CD14-positive monocyte (primary cell): ENCODE measurements around the gene SMIM11. TPM values are rescaled to one million over a fixed set of nuclear protein-coding genes. Genes with fewer than 3 reads are reported as not detected.

ENCODE experiments used
- DNase-seq, 3 donors: peaks; one replicate each; pipeline ENCODE4 v3.0.0-alpha.2; 2011 to 2022
- H2AFZ ChIP-seq: 2 replicates; pipeline ENCODE4 v1.6.0; 2012; ENCODE audit warnings: mild to moderate bottlenecking, low read depth, low read length, inconsistent platforms; ENCODE audit not compliant: insufficient read depth, poor library complexity, severe bottlenecking
- H3K27ac ChIP-seq, 2 donors: 1 replicate in 1 of 2; 2 replicates in 1 of 2; pipeline ENCODE4 v1.5.1; 2012 to 2013; ENCODE audit warnings: low read length in 2 of 2, control low read depth in 1 of 2, inconsistent platforms in 1 of 2, low read depth in 1 of 2, mild to moderate bottlenecking in 1 of 2
- H3K27me3 ChIP-seq, 2 donors: one replicate each; pipeline versions ENCODE4 v1.6.0 to v1.6.1; 2011 to 2013; ENCODE audit warnings: low read length in 2 of 2; ENCODE audit not compliant: control insufficient read depth in 2 of 2, insufficient read depth in 2 of 2
- H3K36me3 ChIP-seq, 2 donors: replicated peaks in 1 of 2; 1 replicate in 1 of 2; 2 replicates in 1 of 2; pipeline versions ENCODE4 v1.5.1 to v1.6.1; 2012 to 2013; ENCODE audit warnings: low read length in 2 of 2, control low read depth in 1 of 2, inconsistent platforms in 1 of 2, mild to moderate bottlenecking in 1 of 2; ENCODE audit not compliant: insufficient read depth in 2 of 2, control insufficient read depth in 1 of 2
- H3K4me1 ChIP-seq, 2 donors: 1 replicate in 1 of 2; 2 replicates in 1 of 2; pipeline versions ENCODE4 v1.5.1 to v1.6.1; 2012 to 2013; ENCODE audit warnings: low read length in 2 of 2, control low read depth in 1 of 2, inconsistent platforms in 1 of 2, mild to moderate bottlenecking in 1 of 2, moderate library complexity in 1 of 2; ENCODE audit not compliant: insufficient read depth in 2 of 2, control insufficient read depth in 1 of 2
- H3K4me2 ChIP-seq: replicated peaks from 2 replicates; pipeline ENCODE3; 2012; ENCODE audit warnings: low read length, moderate library complexity, mild to moderate bottlenecking; ENCODE audit not compliant: poor library complexity, severe bottlenecking; ENCODE audit errors: extremely low read depth
- H3K4me3 ChIP-seq, 3 experiments: fragments of 200-600 bp in 1 of 3; sonication (generic) in 1 of 3; replicated peaks in 1 of 3; 1 replicate in 2 of 3; 2 replicates in 1 of 3; pipeline ENCODE4 v1.5.1; 2011 to 2013; ENCODE audit warnings: low read length in 3 of 3, mild to moderate bottlenecking in 3 of 3, control low read depth in 2 of 3, low read depth in 2 of 3, inconsistent platforms in 1 of 3, moderate library complexity in 1 of 3
- H3K79me2 ChIP-seq: 2 replicates; pipeline ENCODE4 v1.6.0; 2012; ENCODE audit warnings: mild to moderate bottlenecking, control low read depth, inconsistent platforms, low read length, moderate library complexity; ENCODE audit not compliant: insufficient read depth
- H3K9ac ChIP-seq: 2 replicates; pipeline ENCODE4 v1.6.0; 2017; ENCODE audit warnings: low read length, mild to moderate bottlenecking; ENCODE audit not compliant: insufficient read depth, poor library complexity, severe bottlenecking
- H3K9me3 ChIP-seq, 2 donors: replicated peaks in 1 of 2; 1 replicate in 1 of 2; 2 replicates in 1 of 2; pipeline versions ENCODE4 v1.5.1 to v1.6.1; 2012 to 2013; ENCODE audit warnings: low read length in 2 of 2, control low read depth in 1 of 2; ENCODE audit not compliant: control insufficient read depth in 1 of 2, insufficient read depth in 1 of 2
- H4K20me1 ChIP-seq: 2 replicates; pipeline ENCODE4 v1.6.0; 2012; ENCODE audit warnings: mild to moderate bottlenecking, low read length, control low read depth, moderate library complexity; ENCODE audit not compliant: insufficient read depth
- H3K27ac Mint-ChIP-seq, 7 donors: one replicate each; pipeline ENCODE4 v1.8.0; 2020; ENCODE audit warnings: mild to moderate bottlenecking in 7 of 7, mixed read lengths in 7 of 7, moderate library complexity in 6 of 7, inconsistent platforms in 2 of 7
- H3K27me3 Mint-ChIP-seq, 3 donors: one replicate each; pipeline ENCODE4 v1.8.0; 2021 to 2022; ENCODE audit warnings: low read depth in 3 of 3, mild to moderate bottlenecking in 3 of 3, mixed read lengths in 3 of 3, moderate library complexity in 3 of 3, inconsistent platforms in 1 of 3
- H3K36me3 Mint-ChIP-seq, 2 donors: one replicate each; pipeline ENCODE4 v1.8.0; 2020; ENCODE audit warnings: mixed read lengths in 2 of 2, inconsistent platforms in 1 of 2, mild to moderate bottlenecking in 1 of 2
- H3K4me1 Mint-ChIP-seq: one replicate; pipeline ENCODE4 v1.8.0; 2020; ENCODE audit warnings: mild to moderate bottlenecking, mixed read lengths
- H3K4me3 Mint-ChIP-seq, 2 donors: one replicate each; pipeline ENCODE4 v1.8.0; 2020; ENCODE audit warnings: mild to moderate bottlenecking in 2 of 2, mixed read lengths in 2 of 2, moderate library complexity in 1 of 2
- H3K9me3 Mint-ChIP-seq, 7 donors: one replicate each; pipeline ENCODE4 v1.8.0; 2020 to 2022; ENCODE audit warnings: mixed read lengths in 7 of 7, mild to moderate bottlenecking in 6 of 7, moderate library complexity in 6 of 7, inconsistent platforms in 2 of 7
- WGBS: methylation state at CpG from one replicate; pipeline ENCODE4 v1.1.5; 2013; ENCODE audit warnings: missing lambda C conversion rate; ENCODE audit not compliant: insufficient coverage; 5-methylcytosine and 5-hydroxymethylcytosine counted together
- intact Hi-C, 2 donors: fragments of 100-400 bp; cut with micrococcal nuclease; formaldehyde crosslinking; loops; one replicate each; pipeline versions ENCODE4 v1.15.0 to v1.15.1; 2023
- polyA plus RNA-seq, 3 donors: library from polyadenylated mRNA; depleted of rRNA in 1 of 3; unstranded in 2 of 3; stranded (reverse) in 1 of 3; fragments of 300-500 nt in 2 of 3; fragments of >200 nt in 1 of 3; fragmentation: Illumina TruSeq in 2 of 3; gene quantifications; 1 replicate in 2 of 3; 2 replicates in 1 of 3; pipeline ENCODE4 v1.2.3, GENCODE V29; 2012 to 2021
- TF ChIP-seq, protein P1 (sequence below): fragments of 200-600 bp; IDR thresholded peaks from one replicate; pipeline ENCODE4 v1.8.0; 2022; ENCODE audit warnings: antibody characterized with exemption, mild to moderate bottlenecking

SMIM11 gene
- polyA plus RNA-seq, 3 donors: 1.8 to 10.7 (median 4.0) TPM

DNA sequence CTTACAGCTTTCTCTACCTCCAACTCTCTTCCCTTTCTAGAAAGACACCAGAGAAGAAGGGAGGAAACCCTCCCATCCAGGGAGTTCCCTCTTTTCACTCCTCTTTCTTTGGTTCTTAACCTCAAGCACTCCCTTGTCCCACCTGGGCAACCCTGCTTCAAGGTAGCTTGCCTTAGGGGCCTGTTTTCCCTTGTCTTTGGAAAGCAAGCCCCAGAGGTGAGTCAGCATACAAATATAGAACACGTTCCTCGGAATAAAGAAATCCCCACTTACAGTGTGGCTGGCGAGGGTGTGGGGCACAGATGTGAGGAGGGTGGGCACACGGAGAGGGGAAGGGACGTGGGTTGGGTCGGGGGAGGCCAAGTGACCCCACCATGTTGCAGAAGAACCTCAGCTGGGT, 37.6 kb upstream of the SMIM11 start:
- no peak overlapping the region for H3K4me2 ChIP-seq
- H3K9ac ChIP-seq: no peak overlapping the region
- H3K79me2 ChIP-seq: no peaks in the 10 kb centered on the region
- 5% methylated on average over 3 of the region's 6 CpGs for WGBS
- H3K36me3 ChIP-seq: no peaks in the 10 kb centered on the region
- Mint-ChIP-seq H3K4me3 (no peak overlapping the region), H3K9me3 (peaks cover 0 to 2% (median 0%) of the 10 kb centered on the region in 7 donors), H3K36me3 (no peaks in the 10 kb centered on the region), H3K27ac (no peak overlapping the region), H3K27me3 (peaks cover 2 to 6% (median 5%) of the 10 kb centered on the region in 3 donors), H3K4me1 (peaks cover 9% of the 10 kb centered on the region)
- H3K4me1 ChIP-seq: peaks cover 5% of the 10 kb centered on the region in 2 donors
- no peak for DNase-seq
- peak overlapping the region; percentile 24 for H2AFZ ChIP-seq
- intact Hi-C loops: loop anchor here in 1 of 2 donors (5.0 kb wide), 1 partner anchor 70 kb away; no protein-coding TSS in a partner anchor
- no peak overlapping the region for H3K27ac ChIP-seq
- H3K27me3 ChIP-seq: no peaks in the 10 kb centered on the region
- no peak overlapping the region for H3K4me3 ChIP-seq
- no peaks in the 10 kb centered on the region for H4K20me1 ChIP-seq
- TF ChIP-seq, protein P1, sequence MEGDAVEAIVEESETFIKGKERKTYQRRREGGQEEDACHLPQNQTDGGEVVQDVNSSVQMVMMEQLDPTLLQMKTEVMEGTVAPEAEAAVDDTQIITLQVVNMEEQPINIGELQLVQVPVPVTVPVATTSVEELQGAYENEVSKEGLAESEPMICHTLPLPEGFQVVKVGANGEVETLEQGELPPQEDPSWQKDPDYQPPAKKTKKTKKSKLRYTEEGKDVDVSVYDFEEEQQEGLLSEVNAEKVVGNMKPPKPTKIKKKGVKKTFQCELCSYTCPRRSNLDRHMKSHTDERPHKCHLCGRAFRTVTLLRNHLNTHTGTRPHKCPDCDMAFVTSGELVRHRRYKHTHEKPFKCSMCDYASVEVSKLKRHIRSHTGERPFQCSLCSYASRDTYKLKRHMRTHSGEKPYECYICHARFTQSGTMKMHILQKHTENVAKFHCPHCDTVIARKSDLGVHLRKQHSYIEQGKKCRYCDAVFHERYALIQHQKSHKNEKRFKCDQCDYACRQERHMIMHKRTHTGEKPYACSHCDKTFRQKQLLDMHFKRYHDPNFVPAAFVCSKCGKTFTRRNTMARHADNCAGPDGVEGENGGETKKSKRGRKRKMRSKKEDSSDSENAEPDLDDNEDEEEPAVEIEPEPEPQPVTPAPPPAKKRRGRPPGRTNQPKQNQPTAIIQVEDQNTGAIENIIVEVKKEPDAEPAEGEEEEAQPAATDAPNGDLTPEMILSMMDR: no peak
- no peaks in the 10 kb centered on the region for H3K9me3 ChIP-seq

DNA sequence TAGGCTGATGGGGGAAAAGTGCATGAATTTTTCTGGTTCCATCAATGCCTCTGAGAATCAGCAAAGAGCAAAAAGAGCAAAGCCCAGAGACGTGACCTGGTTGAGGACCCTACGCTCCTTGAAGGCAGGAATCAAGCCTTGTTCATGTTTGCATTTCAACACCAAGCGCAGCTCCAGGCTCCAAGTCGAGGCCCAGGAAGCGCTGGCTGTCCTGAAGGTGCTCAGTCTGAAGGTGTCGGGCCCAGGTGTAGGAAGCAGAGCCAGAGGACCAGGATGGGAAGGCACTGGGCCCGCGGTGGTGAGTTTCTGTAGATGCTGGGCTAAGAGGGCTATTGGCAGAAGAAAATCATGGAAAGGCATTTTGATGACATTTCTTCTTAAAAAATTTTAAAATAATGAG, 37.1 kb upstream of the SMIM11 start:
- Histone ChIP-seq H3K27ac (no peak overlapping the region), H3K4me3 (no peak overlapping the region), H2AFZ (peak overlapping the region; percentile 24), H3K27me3 (no peaks in the 10 kb centered on the region), H3K4me2 (no peak overlapping the region), H3K79me2 (no peaks in the 10 kb centered on the region), H3K36me3 (no peaks in the 10 kb centered on the region), H3K9ac (no peak overlapping the region), H3K9me3 (no peaks in the 10 kb centered on the region), H3K4me1 (peaks cover 5% of the 10 kb centered on the region in 2 donors), H4K20me1 (no peaks in the 10 kb centered on the region)
- TF ChIP-seq, protein P1: no peak
- H3K4me3 Mint-ChIP-seq: no peak overlapping the region
- H3K27me3 Mint-ChIP-seq: peaks cover 2 to 7% (median 6%) of the 10 kb centered on the region in 3 donors
- WGBS: 96% methylated on average over 8 of the region's 8 CpGs
- peaks cover 0 to 2% (median 0%) of the 10 kb centered on the region in 7 donors for H3K9me3 Mint-ChIP-seq
- H3K4me1 Mint-ChIP-seq: peaks cover 9% of the 10 kb centered on the region
- H3K36me3 Mint-ChIP-seq: no peaks in the 10 kb centered on the region
- intact Hi-C loops: loop anchor here in 1 of 2 donors (5.0 kb wide), 1 partner anchor 71 kb away; no protein-coding TSS in a partner anchor
- no peak overlapping the region for H3K27ac Mint-ChIP-seq
- no peak for DNase-seq
